Forelimb muscle (tissue), 1 donor: ENCODE measurements around the gene AURKA. TPM values are rescaled to one million over a fixed set of nuclear protein-coding genes. Genes with fewer than 3 reads are reported as not detected.

Experiments used
- DNase-seq: peaks from one replicate; pipeline ENCODE4 v3.0.0-alpha.2; 2013; ENCODE audit warnings: low read depth
- polyA plus RNA-seq: library from polyadenylated mRNA; unstranded; fragments of 120-200 nt; gene quantifications from one replicate; pipeline ENCODE4 v1.2.1, GENCODE V29; 2013; ENCODE audit not compliant: insufficient read length

Gene AURKA
- 7.0 TPM for polyA plus RNA-seq

GRCh38 chr20:56392132-56392880 lies at the start of gene AURKA, which contains the start of gene CSTF1:
Gene AURKA (minus strand): TSS chr20:56392215. CDS start chr20:56388197, 4,018 bp downstream.
Gene CSTF1 (plus strand): TSS chr20:56392645. CDS start chr20:56395553, 2,908 bp downstream.
- DNase-seq: peak; percentile 99

- DNase-seq: no peak
Observed at GRCh38 chr20:56440346-56441007, 48.5 kb upstream of the AURKA start.

GRCh38 chr20:56439771-56440291 lies 47.8 kb upstream of the AURKA start:
- DNase-seq: no peak

- DNase-seq: no peak
Observed at GRCh38 chr20:56438284-56438683, 46.3 kb upstream of the AURKA start.

GRCh38 chr20:56437196-56437960 lies 45.4 kb upstream of the AURKA start:
- no peak for DNase-seq

- no peak for DNase-seq
Observed at GRCh38 chr20:56433880-56434255, 41.9 kb upstream of the AURKA start.

GRCh38 chr20:56433221-56433879 lies 41.3 kb upstream of the AURKA start:
- DNase-seq: no peak

GRCh38 chr20:56431471-56431870 lies 39.5 kb upstream of the AURKA start:
- DNase-seq: no peak

- no peak for DNase-seq
Observed at GRCh38 chr20:56430957-56431356, 38.9 kb upstream of the AURKA start.

GRCh38 chr20:56430461-56430860 lies 38.4 kb upstream of the AURKA start:
- DNase-seq: no peak

- DNase-seq: no peak
Observed at GRCh38 chr20:56429941-56430340, 37.9 kb upstream of the AURKA start.

- no peak for DNase-seq
Observed at GRCh38 chr20:56429502-56429901, 37.5 kb upstream of the AURKA start.

GRCh38 chr20:56428881-56429280 lies 36.9 kb upstream of the AURKA start:
- no peak for DNase-seq

GRCh38 chr20:56428410-56428809 lies 36.4 kb upstream of the AURKA start:
- no peak for DNase-seq

GRCh38 chr20:56427797-56428196 lies 35.8 kb upstream of the AURKA start:
- no peak for DNase-seq

GRCh38 chr20:56426926-56427325 lies 34.9 kb upstream of the AURKA start:
- no peak for DNase-seq

- no peak for DNase-seq
Observed at GRCh38 chr20:56426026-56426425, 34.0 kb upstream of the AURKA start.

- no peak for DNase-seq
Observed at GRCh38 chr20:56424931-56425330, 32.9 kb upstream of the AURKA start.

- DNase-seq: no peak
Observed at GRCh38 chr20:56423886-56424285, 31.9 kb upstream of the AURKA start.

GRCh38 chr20:56423211-56423610 lies 31.2 kb upstream of the AURKA start:
- DNase-seq: no peak

GRCh38 chr20:56422824-56423189 lies 30.8 kb upstream of the AURKA start:
- no peak for DNase-seq
